Ishikawa (cell line): ENCODE results near the gene MAG.

Experiments used
- EGR1 ChIP-seq: IDR thresholded peaks from 2 replicates; pipeline ENCODE4 v1.6.1; 2012
- EP300 ChIP-seq: IDR thresholded peaks from 2 replicates; pipeline ENCODE4 v1.6.1; 2012; ENCODE audit warnings: borderline replicate concordance
- FOXM1 ChIP-seq: IDR thresholded peaks from 2 replicates; pipeline ENCODE4 v1.6.1; 2012; ENCODE audit warnings: low read depth, borderline replicate concordance
- NFIC ChIP-seq: IDR thresholded peaks from 2 replicates; pipeline ENCODE4 v1.6.1; 2012
- RAD21 ChIP-seq: IDR thresholded peaks from 2 replicates; pipeline ENCODE4 v1.6.1; 2012; ENCODE audit warnings: low read depth
- TAF1 ChIP-seq: IDR thresholded peaks from 2 replicates; pipeline ENCODE4 v1.6.1; 2012; ENCODE audit warnings: low read depth, mild to moderate bottlenecking
- TF ChIP-seq, protein P1 (sequence below): IDR thresholded peaks from 2 replicates; pipeline ENCODE4 v1.6.1; 2012
- TF ChIP-seq, protein P2 (sequence below): IDR thresholded peaks from 2 replicates; pipeline ENCODE4 v1.6.1; 2012; ENCODE audit warnings: low read depth, mild to moderate bottlenecking

DNA sequence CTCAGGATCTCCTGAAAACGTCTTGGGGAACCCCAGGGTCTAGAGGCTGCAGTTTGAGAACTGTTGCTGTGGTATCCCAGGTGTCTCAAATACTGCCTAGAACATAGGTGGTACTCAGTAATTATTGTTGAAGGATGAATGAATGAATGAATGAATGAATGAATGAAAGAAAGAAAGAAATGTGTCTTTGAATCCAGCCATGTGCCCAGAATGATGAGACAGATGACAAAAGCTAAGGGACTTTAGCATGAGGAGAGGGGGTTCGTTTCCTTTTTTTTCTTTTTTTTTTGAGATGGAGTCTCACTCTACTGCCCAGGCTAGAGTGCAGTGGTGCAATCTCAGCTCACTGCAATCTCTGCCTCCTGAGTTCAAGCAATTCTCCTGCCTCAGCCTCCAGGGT is 35.4 kb upstream of the MAG start:
- TF ChIP-seq EGR1 (no peak), FOXM1 (no peak), TAF1 (no peak), EP300 (no peak), RAD21 (no peak), NFIC (no peak)
- TF ChIP-seq, protein P1, sequence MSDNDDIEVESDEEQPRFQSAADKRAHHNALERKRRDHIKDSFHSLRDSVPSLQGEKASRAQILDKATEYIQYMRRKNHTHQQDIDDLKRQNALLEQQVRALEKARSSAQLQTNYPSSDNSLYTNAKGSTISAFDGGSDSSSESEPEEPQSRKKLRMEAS, result no peak
- TF ChIP-seq, protein P2, sequence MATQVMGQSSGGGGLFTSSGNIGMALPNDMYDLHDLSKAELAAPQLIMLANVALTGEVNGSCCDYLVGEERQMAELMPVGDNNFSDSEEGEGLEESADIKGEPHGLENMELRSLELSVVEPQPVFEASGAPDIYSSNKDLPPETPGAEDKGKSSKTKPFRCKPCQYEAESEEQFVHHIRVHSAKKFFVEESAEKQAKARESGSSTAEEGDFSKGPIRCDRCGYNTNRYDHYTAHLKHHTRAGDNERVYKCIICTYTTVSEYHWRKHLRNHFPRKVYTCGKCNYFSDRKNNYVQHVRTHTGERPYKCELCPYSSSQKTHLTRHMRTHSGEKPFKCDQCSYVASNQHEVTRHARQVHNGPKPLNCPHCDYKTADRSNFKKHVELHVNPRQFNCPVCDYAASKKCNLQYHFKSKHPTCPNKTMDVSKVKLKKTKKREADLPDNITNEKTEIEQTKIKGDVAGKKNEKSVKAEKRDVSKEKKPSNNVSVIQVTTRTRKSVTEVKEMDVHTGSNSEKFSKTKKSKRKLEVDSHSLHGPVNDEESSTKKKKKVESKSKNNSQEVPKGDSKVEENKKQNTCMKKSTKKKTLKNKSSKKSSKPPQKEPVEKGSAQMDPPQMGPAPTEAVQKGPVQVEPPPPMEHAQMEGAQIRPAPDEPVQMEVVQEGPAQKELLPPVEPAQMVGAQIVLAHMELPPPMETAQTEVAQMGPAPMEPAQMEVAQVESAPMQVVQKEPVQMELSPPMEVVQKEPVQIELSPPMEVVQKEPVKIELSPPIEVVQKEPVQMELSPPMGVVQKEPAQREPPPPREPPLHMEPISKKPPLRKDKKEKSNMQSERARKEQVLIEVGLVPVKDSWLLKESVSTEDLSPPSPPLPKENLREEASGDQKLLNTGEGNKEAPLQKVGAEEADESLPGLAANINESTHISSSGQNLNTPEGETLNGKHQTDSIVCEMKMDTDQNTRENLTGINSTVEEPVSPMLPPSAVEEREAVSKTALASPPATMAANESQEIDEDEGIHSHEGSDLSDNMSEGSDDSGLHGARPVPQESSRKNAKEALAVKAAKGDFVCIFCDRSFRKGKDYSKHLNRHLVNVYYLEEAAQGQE, result no peak
